A673 (cell line): Measurements from ENCODE around the gene SIN3B.

Experiments
- CTCF ChIP-seq: fragments of 300-800, 200-600 bp; sonication (generic); conservative IDR thresholded peaks from 2 replicates; pipeline ENCODE4 v1.5.1; 2017; ENCODE audit warnings: low read depth, mild to moderate bottlenecking, antibody characterized with exemption, low read length, moderate library complexity, mixed read lengths
- EZH2 ChIP-seq: fragments of 200-600 bp; sonication (generic); IDR thresholded peaks from 2 replicates; pipeline ENCODE4 v1.6.1; 2017; ENCODE audit warnings: borderline replicate concordance, low read depth, mild to moderate bottlenecking, mixed read lengths, antibody characterized with exemption, low read length; ENCODE audit not compliant: poor library complexity, severe bottlenecking

- no peak for TF ChIP-seq CTCF
- TF ChIP-seq EZH2, result no peak
Observed at GRCh38 chr19:16860118-16860517, 30.9 kb downstream of the SIN3B start.
